ENCODE measurements around the gene MEGF11. TPM values are rescaled to one million over a fixed set of nuclear protein-coding genes. Genes with fewer than 3 reads are reported as not detected.

MEGF11 gene
- total RNA-seq, 3 donors from 2014 or later: not detected

DNA sequence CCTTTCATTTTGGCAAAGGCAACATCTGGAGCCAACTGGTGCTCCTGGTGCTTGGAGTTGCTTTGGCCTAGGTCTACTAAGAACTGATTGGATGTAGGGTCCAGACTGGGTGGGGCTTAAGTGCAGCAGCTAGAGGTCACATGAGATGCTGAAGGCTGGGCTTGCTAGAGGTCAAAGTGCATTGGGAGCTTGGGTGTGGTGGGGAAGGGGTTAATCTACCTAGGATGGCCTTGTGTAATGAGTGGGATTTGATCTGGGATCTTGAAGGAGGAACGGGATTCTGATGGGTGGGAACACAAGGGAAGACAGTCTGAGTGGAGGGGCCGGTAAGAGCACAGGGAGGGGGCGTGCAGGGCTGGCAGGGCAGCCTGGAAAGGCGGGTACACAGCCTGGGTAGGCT lies 258.7 kb downstream of the MEGF11 start:
- intact Hi-C loops (cut with DNase I; ENCODE audit: low total_unique reads): no loop called here
- no peaks in the 10 kb centered on the region for H3K9me3 ChIP-seq
- TF ChIP-seq POLR2AphosphoS5 (IDR thresholded peaks at IDR 0.05): no peak
- no peak for TF ChIP-seq POLR2A (IDR thresholded peaks at IDR 0.05)
- TF ChIP-seq CTCF (IDR thresholded peaks at IDR 0.05): no peak
- H3K27me3 ChIP-seq: peaks cover 0 to 38% of the 10 kb centered on the region in 2 donors
- H3K4me1 ChIP-seq: no peaks in the 10 kb centered on the region
- no peak overlapping the region for H3K4me3 ChIP-seq
- no peaks in the 10 kb centered on the region for H3K36me3 ChIP-seq
- H3K27ac ChIP-seq: no peak overlapping the region
- no peak for DNase-seq (ENCODE audit: low spot score in 2 of 2)

- H3K4me1 ChIP-seq: no peaks in the 10 kb centered on the region
- peaks cover 0 to 44% of the 10 kb centered on the region in 2 donors for H3K27me3 ChIP-seq
- no peak overlapping the region for H3K27ac ChIP-seq
- intact Hi-C loops (cut with DNase I; ENCODE audit: low total_unique reads): no loop called here
- no peak overlapping the region for H3K4me3 ChIP-seq
- no peak for DNase-seq (ENCODE audit: low spot score in 2 of 2)
- TF ChIP-seq POLR2AphosphoS5 (IDR thresholded peaks at IDR 0.05) (no peak), POLR2A (IDR thresholded peaks at IDR 0.05) (no peak), CTCF (IDR thresholded peaks at IDR 0.05) (no peak)
- H3K36me3 ChIP-seq: no peaks in the 10 kb centered on the region
- no peaks in the 10 kb centered on the region for H3K9me3 ChIP-seq
Measured at GRCh38 chr15:65993762-65994161, 259.8 kb downstream of the MEGF11 start.

GRCh38 chr15:65993236-65993635 lies 260.3 kb downstream of the MEGF11 start:
- intact Hi-C loops (cut with DNase I; ENCODE audit: low total_unique reads): no loop called here
- H3K9me3 ChIP-seq: no peaks in the 10 kb centered on the region
- no peak for DNase-seq (ENCODE audit: low spot score in 2 of 2)
- no peak overlapping the region for H3K4me3 ChIP-seq
- H3K36me3 ChIP-seq: no peaks in the 10 kb centered on the region
- peaks cover 0 to 44% of the 10 kb centered on the region in 2 donors for H3K27me3 ChIP-seq
- TF ChIP-seq POLR2A (IDR thresholded peaks at IDR 0.05) (no peak), CTCF (IDR thresholded peaks at IDR 0.05) (no peak), POLR2AphosphoS5 (IDR thresholded peaks at IDR 0.05) (no peak)
- H3K27ac ChIP-seq: no peak overlapping the region
- H3K4me1 ChIP-seq: no peaks in the 10 kb centered on the region

GRCh38 chr15:65991721-65992483 lies 261.6 kb downstream of the MEGF11 start:
- no peak overlapping the region for H3K4me3 ChIP-seq
- H3K27ac ChIP-seq: no peak overlapping the region
- H3K9me3 ChIP-seq: no peaks in the 10 kb centered on the region
- intact Hi-C loops (cut with DNase I; ENCODE audit: low total_unique reads): no loop called here
- TF ChIP-seq POLR2AphosphoS5 (IDR thresholded peaks at IDR 0.05) (no peak), POLR2A (IDR thresholded peaks at IDR 0.05) (no peak), CTCF (IDR thresholded peaks at IDR 0.05) (no peak)
- H3K4me1 ChIP-seq: no peaks in the 10 kb centered on the region
- H3K36me3 ChIP-seq: no peaks in the 10 kb centered on the region
- DNase-seq (ENCODE audit: low spot score in 2 of 2): no peak
- peaks cover 0 to 39% of the 10 kb centered on the region in 2 donors for H3K27me3 ChIP-seq

DNA sequence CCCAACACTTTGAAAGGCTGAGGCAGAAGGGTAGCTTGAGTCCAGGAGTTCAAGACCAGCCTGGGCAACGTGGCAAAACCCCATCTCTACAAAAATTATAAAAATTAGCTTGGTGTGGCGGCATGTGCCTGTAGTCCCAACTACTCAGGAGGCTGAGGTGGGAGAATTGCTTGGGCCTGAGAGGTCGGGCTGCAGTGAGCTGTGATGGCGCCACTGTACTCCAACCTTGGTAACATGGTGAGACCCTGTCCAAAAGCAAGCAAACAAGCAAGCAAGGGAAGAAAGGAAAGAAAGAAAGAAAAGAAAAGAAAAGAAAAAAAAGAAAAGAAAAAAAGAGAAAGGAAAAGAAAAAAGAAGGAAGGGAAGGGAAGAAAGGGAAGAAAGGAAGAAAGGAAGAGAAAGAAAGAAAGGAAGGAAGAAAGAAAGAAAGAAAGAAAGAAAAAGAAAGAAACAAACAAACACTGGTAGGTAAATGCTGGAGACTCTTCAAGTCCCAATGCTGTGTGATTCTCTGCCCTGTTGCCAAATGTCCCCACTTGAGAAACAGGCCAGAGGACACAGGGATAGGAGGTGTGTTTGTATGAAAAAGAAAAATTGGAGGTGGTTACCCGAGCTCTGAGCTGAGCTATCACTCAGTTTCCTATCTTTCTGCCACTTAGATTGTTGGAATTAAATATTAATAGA lies 263.1 kb downstream of the MEGF11 start:
- Histone ChIP-seq H3K27me3 (peaks cover 0 to 36% of the 10 kb centered on the region in 2 donors), H3K27ac (no peak overlapping the region), H3K36me3 (no peaks in the 10 kb centered on the region), H3K4me1 (no peaks in the 10 kb centered on the region), H3K9me3 (no peaks in the 10 kb centered on the region), H3K4me3 (no peak overlapping the region)
- DNase-seq (ENCODE audit: low spot score in 2 of 2): no peak
- TF ChIP-seq POLR2A (IDR thresholded peaks at IDR 0.05) (no peak), CTCF (IDR thresholded peaks at IDR 0.05) (no peak), POLR2AphosphoS5 (IDR thresholded peaks at IDR 0.05) (no peak)
- intact Hi-C loops (cut with DNase I; ENCODE audit: low total_unique reads): no loop called here

Measured in breast epithelium (tissue), 4 donors.